Smooth muscle cell (in vitro differentiated cells): Measurements from ENCODE around the gene MPPED2. TPM values are rescaled to one million over a fixed set of nuclear protein-coding genes. Genes with fewer than 3 reads are reported as not detected.

Experiments used
- DNase-seq: peaks from one replicate; lab custom pipeline; 2025; ENCODE audit not compliant: unreplicated experiment; lab: John Stamatoyannopoulos, UW
- H2AFZ ChIP-seq: fragments of 200-600 bp; sonication (generic); 2 replicates; pipeline ENCODE4 v1.6.0; 2016; ENCODE audit warnings: antibody characterized with exemption, low read depth, mild to moderate bottlenecking
- H3F3A ChIP-seq: fragments of 200-600 bp; sonication (generic); 2 replicates; pipeline ENCODE4 v1.6.0; 2017; ENCODE audit warnings: antibody characterized with exemption, low read depth
- H3K27ac ChIP-seq: fragments of 200-600 bp; sonication (generic); 2 replicates; pipeline ENCODE4 v1.5.1; 2016; ENCODE audit warnings: low read depth, mild to moderate bottlenecking
- H3K27me3 ChIP-seq: fragments of 200-600 bp; sonication (generic); 2 replicates; pipeline ENCODE4 v1.6.1; 2016; ENCODE audit warnings: low read depth, mild to moderate bottlenecking
- H3K36me3 ChIP-seq: fragments of 200-600 bp; sonication (generic); 2 replicates; pipeline ENCODE4 v1.5.1; 2016; ENCODE audit warnings: low read depth
- H3K4me1 ChIP-seq: fragments of 200-600 bp; sonication (generic); 2 replicates; pipeline ENCODE4 v1.5.1; 2016; ENCODE audit warnings: low read depth
- H3K4me2 ChIP-seq: fragments of 200-600 bp; sonication (generic); 2 replicates; pipeline ENCODE4 v1.6.0; 2016; ENCODE audit warnings: mild to moderate bottlenecking
- H3K4me3 ChIP-seq: fragments of 200-600 bp; sonication (generic); 2 replicates; pipeline ENCODE4 v1.5.1; 2016; ENCODE audit warnings: mild to moderate bottlenecking
- H3K79me2 ChIP-seq: fragments of 200-600 bp; sonication (generic); 2 replicates; pipeline ENCODE4 v1.6.0; 2016; ENCODE audit warnings: low read depth, mild to moderate bottlenecking
- H3K9ac ChIP-seq: fragments of 200-600 bp; sonication (generic); 2 replicates; pipeline ENCODE4 v1.6.0; 2016; ENCODE audit warnings: low read depth
- H3K9me3 ChIP-seq: fragments of 200-600 bp; sonication (generic); replicated peaks from 2 replicates; pipeline ENCODE4 v1.5.1; 2016; ENCODE audit warnings: low read depth
- H4K20me1 ChIP-seq: fragments of 200-600 bp; sonication (generic); 2 replicates; pipeline ENCODE4 v1.6.0; 2016; ENCODE audit warnings: low read depth
- CTCF ChIP-seq: fragments of 200-600 bp; sonication (generic); IDR thresholded peaks from 2 replicates; pipeline ENCODE4 v1.5.1; 2017; ENCODE audit warnings: borderline replicate concordance, mild to moderate bottlenecking, antibody characterized with exemption; ENCODE audit not compliant: insufficient read depth, poor library complexity, severe bottlenecking
- WGBS: methylation state at CpG from one replicate; pipeline ENCODE4 v1.1.7; 2016; ENCODE audit warnings: low lambda C conversion rate; 5-methylcytosine and 5-hydroxymethylcytosine counted together
- polyA plus RNA-seq: library from polyadenylated mRNA; unstranded; fragments of >200 nt; fragmentation: Nextera tagmentation; extraction: Ambion mirVana; gene quantifications from 2 replicates; pipeline ENCODE4 v1.2.1, GENCODE V29; 2016
- total RNA-seq: library from RNA; depleted of rRNA; stranded (reverse); fragments of >200 nt; gene quantifications from 2 replicates; pipeline ENCODE4 v1.2.3, GENCODE V29; 2014

MPPED2 gene
- total and polyA plus RNA-seq, 2 experiments from 2014 or later = 0.82 to 1.4 TPM

- no peaks in the 10 kb centered on the region for H3K9me3 ChIP-seq
- WGBS = 50% methylated on average over 1 of the region's 1 CpG
- no peaks in the 10 kb centered on the region for H3K27me3 ChIP-seq
- peaks cover 4% of the 10 kb centered on the region for H3F3A ChIP-seq
- no peak overlapping the region for H3K4me2 ChIP-seq
- no peak overlapping the region for H3K9ac ChIP-seq
- no peaks in the 10 kb centered on the region for H4K20me1 ChIP-seq
- H3K79me2 ChIP-seq = no peaks in the 10 kb centered on the region
- no peak for DNase-seq
- no peak overlapping the region for H3K4me3 ChIP-seq
- H2AFZ ChIP-seq = no peak overlapping the region
- H3K36me3 ChIP-seq = no peaks in the 10 kb centered on the region
- H3K4me1 ChIP-seq = no peaks in the 10 kb centered on the region
- no peak for TF ChIP-seq CTCF
- H3K27ac ChIP-seq = no peak overlapping the region
Observed at GRCh38 chr11:30433831-30434230, 152.3 kb downstream of the MPPED2 start.

- TF ChIP-seq CTCF = no peak
- H3K4me2 ChIP-seq = no peak overlapping the region
- H3F3A ChIP-seq = peaks cover 4% of the 10 kb centered on the region
Observed at GRCh38 chr11:30432716-30433115, 153.4 kb downstream of the MPPED2 start.

GRCh38 chr11:30432178-30432577 is 154.0 kb downstream of the MPPED2 start:
- H4K20me1 ChIP-seq = no peaks in the 10 kb centered on the region
- H3K4me2 ChIP-seq = no peak overlapping the region
- no peak overlapping the region for H3K27ac ChIP-seq
- H3K9ac ChIP-seq = no peak overlapping the region
- H3K36me3 ChIP-seq = no peaks in the 10 kb centered on the region
- no peaks in the 10 kb centered on the region for H3K9me3 ChIP-seq
- no peak for DNase-seq
- TF ChIP-seq CTCF = no peak
- H3K4me3 ChIP-seq = no peak overlapping the region
- peaks cover 4% of the 10 kb centered on the region for H3F3A ChIP-seq
- WGBS = 72% methylated on average over 1 of the region's 1 CpG
- H3K27me3 ChIP-seq = no peaks in the 10 kb centered on the region
- H3K79me2 ChIP-seq = no peaks in the 10 kb centered on the region
- no peaks in the 10 kb centered on the region for H3K4me1 ChIP-seq
- no peak overlapping the region for H2AFZ ChIP-seq

More at GRCh38 chr11:30432716-30433115, 153.4 kb downstream of the MPPED2 start:
- Histone ChIP-seq H3K9me3 (no peaks in the 10 kb centered on the region), H4K20me1 (no peaks in the 10 kb centered on the region), H3K9ac (no peak overlapping the region), H3K36me3 (no peaks in the 10 kb centered on the region), H3K79me2 (no peaks in the 10 kb centered on the region), H2AFZ (no peak overlapping the region), H3K27me3 (no peaks in the 10 kb centered on the region), H3K27ac (no peak overlapping the region), H3K4me1 (no peaks in the 10 kb centered on the region), H3K4me3 (no peak overlapping the region)
- 81% methylated on average over 2 of the region's 2 CpGs for WGBS
- no peak for DNase-seq

GRCh38 chr11:30431127-30431814 is 154.9 kb downstream of the MPPED2 start:
- no peaks in the 10 kb centered on the region for H3K79me2 ChIP-seq
- H3K36me3 ChIP-seq = no peaks in the 10 kb centered on the region
- peaks cover 4% of the 10 kb centered on the region for H3F3A ChIP-seq
- no peak for TF ChIP-seq CTCF
- WGBS = 87% methylated on average over 4 of the region's 4 CpGs
- no peaks in the 10 kb centered on the region for H3K27me3 ChIP-seq
- H2AFZ ChIP-seq = no peak overlapping the region
- H4K20me1 ChIP-seq = no peaks in the 10 kb centered on the region
- H3K27ac ChIP-seq = no peak overlapping the region
- no peak for DNase-seq
- H3K9me3 ChIP-seq = no peaks in the 10 kb centered on the region
- no peak overlapping the region for H3K4me2 ChIP-seq
- H3K9ac ChIP-seq = no peak overlapping the region
- H3K4me3 ChIP-seq = no peak overlapping the region
- no peaks in the 10 kb centered on the region for H3K4me1 ChIP-seq
